Stimulated activated CD4-positive, alpha-beta T cell treated with anti-CD3 and anti-CD28 coated beads, Interleukin-4, amount 100 ng/mL, for 1 hour (primary cell): Measurements from ENCODE around the gene OR2A5.
"Not testable (repeated sequence)": the region's sequence is repeated elsewhere in the genome, so short reads cannot be mapped to it uniquely, and the experiment has no call there.

Source experiments
- DNase-seq: peaks from one replicate; pipeline ENCODE4 v3.0.0-alpha.2; 2020

The OR2A5 gene

GRCh38 chr7:144035385-144035784, 13.4 kb upstream of the OR2A5 start:
- no peak for DNase-seq

- no peak for DNase-seq
Measured at GRCh38 chr7:144036302-144036885, 12.4 kb upstream of the OR2A5 start.

GRCh38 chr7:144037414-144038035, 11.2 kb upstream of the OR2A5 start:
- DNase-seq, result no peak

GRCh38 chr7:144038887-144039286, 9.9 kb upstream of the OR2A5 start:
- DNase-seq, result no peak

GRCh38 chr7:144049491-144049890, 743 bp downstream of the OR2A5 start:
- no peak for DNase-seq

- no peak for DNase-seq
Measured at GRCh38 chr7:144050093-144050492, 1.3 kb downstream of the OR2A5 start.

GRCh38 chr7:144050884-144051283, 2.1 kb downstream of the OR2A5 start:
- DNase-seq, result not testable (repeated sequence)

- DNase-seq, result no peak
Measured at GRCh38 chr7:144057954-144058353, 9.2 kb downstream of the OR2A5 start.

- DNase-seq, result no peak
Measured at GRCh38 chr7:144063710-144064109, 15.0 kb downstream of the OR2A5 start.

GRCh38 chr7:144069511-144069910, 20.8 kb downstream of the OR2A5 start, which contains the start of gene OR2A25:
TSS of gene OR2A25 (plus strand) at chr7:144069811. CDS start at chr7:144074220, 4,409 bp downstream.
- no peak for DNase-seq

- no peak for DNase-seq
Measured at GRCh38 chr7:144069953-144070352, 21.2 kb downstream of the OR2A5 start.

GRCh38 chr7:144074374-144074773, 25.6 kb downstream of the OR2A5 start:
- no peak for DNase-seq

GRCh38 chr7:144085978-144086377, 37.2 kb downstream of the OR2A5 start, which contains the start of gene OR2A12:
TSS of gene OR2A12 (plus strand) at chr7:144086278. CDS start at chr7:144095108, 8,830 bp downstream.
- no peak for DNase-seq

GRCh38 chr7:144086730-144087129, 38.0 kb downstream of the OR2A5 start:
- no peak for DNase-seq

GRCh38 chr7:144087230-144087629, 38.5 kb downstream of the OR2A5 start:
- no peak for DNase-seq

- no peak for DNase-seq
Measured at GRCh38 chr7:144090667-144091066, 41.9 kb downstream of the OR2A5 start.

- no peak for DNase-seq
Measured at GRCh38 chr7:144098776-144099175, 50.0 kb downstream of the OR2A5 start.

- no peak for DNase-seq
Measured at GRCh38 chr7:144100607-144101006, 51.9 kb downstream of the OR2A5 start.

GRCh38 chr7:144102041-144102440, 53.3 kb downstream of the OR2A5 start:
- no peak for DNase-seq

GRCh38 chr7:144105211-144105610, 56.5 kb downstream of the OR2A5 start:
- no peak for DNase-seq
